Measurements from ENCODE around the gene ADPRS.

The ADPRS gene

DNA sequence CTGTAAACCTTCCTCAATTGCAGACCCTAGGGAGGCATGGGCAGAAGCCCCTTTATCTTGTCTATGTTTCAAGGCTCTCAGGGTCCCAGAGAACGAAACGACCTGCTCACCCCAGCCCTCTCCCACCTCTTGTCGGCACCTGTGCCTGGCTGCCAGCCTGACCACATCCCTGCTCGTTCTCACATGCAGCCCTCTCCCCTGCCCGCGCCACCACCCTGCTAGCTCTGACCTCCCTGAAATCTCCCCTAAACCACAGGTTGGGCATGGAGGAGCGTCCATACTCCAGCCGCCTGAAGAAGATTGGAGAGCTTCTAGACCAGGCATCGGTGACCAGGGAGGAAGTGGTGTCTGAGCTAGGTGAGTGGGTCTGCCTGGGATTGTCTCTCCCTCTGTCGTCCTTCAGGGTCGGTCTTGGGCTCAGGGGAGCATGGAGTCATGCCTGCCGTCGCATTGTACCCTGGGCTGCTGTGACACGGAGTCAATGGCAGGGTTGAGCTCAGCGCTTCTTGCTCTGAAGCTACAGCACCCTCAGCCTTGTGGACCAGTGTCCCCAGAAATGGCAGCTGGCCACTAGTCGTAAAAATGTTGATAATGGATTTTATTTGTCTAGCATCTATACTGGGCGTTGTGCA is 3.6 kb downstream of the ADPRS start:
- no peaks in the 10 kb centered on the region for H3K27me3 ChIP-seq (ENCODE audit: insufficient read depth, low read length)
- peaks cover 56% of the 10 kb centered on the region for H3K36me3 ChIP-seq (ENCODE audit: insufficient read depth, low read length)
- H3K4me2 ChIP-seq (ENCODE audit: low read length): no peak overlapping the region

DNA sequence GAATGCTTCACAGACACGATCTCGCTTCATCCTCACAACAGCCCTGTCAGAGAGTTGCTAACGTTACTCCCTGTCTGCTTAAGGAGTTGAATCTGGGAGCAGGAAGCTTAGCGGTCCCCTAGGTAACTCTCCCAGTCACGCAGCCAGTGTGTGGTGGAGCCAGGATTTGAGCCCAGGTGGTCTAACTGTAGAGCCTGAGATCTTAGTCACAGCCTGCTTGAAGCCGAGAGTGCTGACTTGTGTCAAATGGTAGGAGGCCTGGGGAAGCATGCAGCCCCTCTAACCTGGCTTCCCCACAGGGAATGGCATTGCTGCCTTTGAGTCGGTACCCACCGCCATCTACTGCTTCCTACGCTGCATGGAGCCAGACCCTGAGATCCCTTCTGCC is 4.1 kb downstream of the ADPRS start:
- Histone ChIP-seq H3K9me2 (ENCODE audit: low read depth, low read length) (no peaks in the 10 kb centered on the region), H3K27ac (ENCODE audit: low read depth, low read length, poor library complexity, severe bottlenecking) (no peak overlapping the region), H3K36me3 (ENCODE audit: insufficient read depth, low read length) (peaks cover 56% of the 10 kb centered on the region), H2AFZ (ENCODE audit: low read length) (no peak overlapping the region), H3K4me1 (ENCODE audit: insufficient read depth, low read length, severe bottlenecking) (peaks cover 18% of the 10 kb centered on the region), H3K9me3 (ENCODE audit: low read length) (no peaks in the 10 kb centered on the region), H4K20me1 (ENCODE audit: insufficient read depth, low read length) (no peaks in the 10 kb centered on the region), H3F3A (ENCODE audit: insufficient read depth, low read length) (no peaks in the 10 kb centered on the region), H3K4me3 (ENCODE audit: low read depth, low read length, poor library complexity, severe bottlenecking) (no peak overlapping the region), H3K9ac (ENCODE audit: low read length) (no peak overlapping the region), H3K27me3 (ENCODE audit: insufficient read depth, low read length) (no peaks in the 10 kb centered on the region), H3K79me2 (ENCODE audit: insufficient read depth, low read length) (no peaks in the 10 kb centered on the region), H3K4me2 (ENCODE audit: low read length) (no peak overlapping the region)
- no peak for TF ChIP-seq EZH2 (IDR thresholded peaks at IDR 0.05; ENCODE audit: borderline replicate concordance, low read length)
- TF ChIP-seq, protein P1, sequence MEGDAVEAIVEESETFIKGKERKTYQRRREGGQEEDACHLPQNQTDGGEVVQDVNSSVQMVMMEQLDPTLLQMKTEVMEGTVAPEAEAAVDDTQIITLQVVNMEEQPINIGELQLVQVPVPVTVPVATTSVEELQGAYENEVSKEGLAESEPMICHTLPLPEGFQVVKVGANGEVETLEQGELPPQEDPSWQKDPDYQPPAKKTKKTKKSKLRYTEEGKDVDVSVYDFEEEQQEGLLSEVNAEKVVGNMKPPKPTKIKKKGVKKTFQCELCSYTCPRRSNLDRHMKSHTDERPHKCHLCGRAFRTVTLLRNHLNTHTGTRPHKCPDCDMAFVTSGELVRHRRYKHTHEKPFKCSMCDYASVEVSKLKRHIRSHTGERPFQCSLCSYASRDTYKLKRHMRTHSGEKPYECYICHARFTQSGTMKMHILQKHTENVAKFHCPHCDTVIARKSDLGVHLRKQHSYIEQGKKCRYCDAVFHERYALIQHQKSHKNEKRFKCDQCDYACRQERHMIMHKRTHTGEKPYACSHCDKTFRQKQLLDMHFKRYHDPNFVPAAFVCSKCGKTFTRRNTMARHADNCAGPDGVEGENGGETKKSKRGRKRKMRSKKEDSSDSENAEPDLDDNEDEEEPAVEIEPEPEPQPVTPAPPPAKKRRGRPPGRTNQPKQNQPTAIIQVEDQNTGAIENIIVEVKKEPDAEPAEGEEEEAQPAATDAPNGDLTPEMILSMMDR (IDR thresholded peaks at IDR 0.05; ENCODE audit: low read length): no peak

More for the DNA sequence above, 3.6 kb downstream of the ADPRS start:
- Histone ChIP-seq H3F3A (ENCODE audit: insufficient read depth, low read length) (no peaks in the 10 kb centered on the region), H3K4me1 (ENCODE audit: insufficient read depth, low read length, severe bottlenecking) (peaks cover 18% of the 10 kb centered on the region), H3K9me2 (ENCODE audit: low read depth, low read length) (no peaks in the 10 kb centered on the region), H3K27ac (ENCODE audit: low read depth, low read length, poor library complexity, severe bottlenecking) (no peak overlapping the region), H2AFZ (ENCODE audit: low read length) (no peak overlapping the region), H3K9me3 (ENCODE audit: low read length) (no peaks in the 10 kb centered on the region), H4K20me1 (ENCODE audit: insufficient read depth, low read length) (no peaks in the 10 kb centered on the region), H3K4me3 (ENCODE audit: low read depth, low read length, poor library complexity, severe bottlenecking) (no peak overlapping the region), H3K79me2 (ENCODE audit: insufficient read depth, low read length) (no peaks in the 10 kb centered on the region), H3K9ac (ENCODE audit: low read length) (no peak overlapping the region)
- TF ChIP-seq, protein P1 (IDR thresholded peaks at IDR 0.05; ENCODE audit: low read length): no peak
- TF ChIP-seq EZH2 (IDR thresholded peaks at IDR 0.05; ENCODE audit: borderline replicate concordance, low read length): no peak

DNA sequence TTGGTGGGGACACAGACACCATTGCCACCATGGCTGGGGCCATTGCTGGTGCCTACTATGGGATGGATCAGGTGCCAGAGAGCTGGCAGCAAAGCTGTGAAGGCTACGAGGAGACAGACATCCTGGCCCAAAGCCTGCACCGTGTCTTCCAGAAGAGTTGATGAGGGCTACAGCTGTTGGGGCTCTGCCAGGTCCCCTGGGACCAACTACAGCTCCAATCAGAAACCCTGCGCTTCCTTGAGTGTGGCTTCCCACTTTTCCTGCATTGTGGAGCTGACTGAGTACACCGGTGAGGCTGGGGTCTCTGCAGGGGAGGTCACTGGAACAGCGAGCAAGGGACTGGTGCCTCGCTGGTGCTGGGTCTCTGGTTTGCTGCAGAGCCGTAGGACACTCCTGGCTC is 4.5 kb downstream of the ADPRS start:
- Histone ChIP-seq H3K27ac (ENCODE audit: low read depth, low read length, poor library complexity, severe bottlenecking) (no peak overlapping the region), H3K4me2 (ENCODE audit: low read length) (no peak overlapping the region)

More for the DNA sequence above, 4.5 kb downstream of the ADPRS start:
- no peak overlapping the region for H2AFZ ChIP-seq (ENCODE audit: low read length)
- peaks cover 14% of the 10 kb centered on the region for H3K4me1 ChIP-seq (ENCODE audit: insufficient read depth, low read length, severe bottlenecking)
- no peaks in the 10 kb centered on the region for H4K20me1 ChIP-seq (ENCODE audit: insufficient read depth, low read length)
- no peaks in the 10 kb centered on the region for H3F3A ChIP-seq (ENCODE audit: insufficient read depth, low read length)
- H3K27me3 ChIP-seq (ENCODE audit: insufficient read depth, low read length): no peaks in the 10 kb centered on the region
- no peaks in the 10 kb centered on the region for H3K9me3 ChIP-seq (ENCODE audit: low read length)
- no peak overlapping the region for H3K4me3 ChIP-seq (ENCODE audit: low read depth, low read length, poor library complexity, severe bottlenecking)
- no peak overlapping the region for H3K9ac ChIP-seq (ENCODE audit: low read length)
- peaks cover 56% of the 10 kb centered on the region for H3K36me3 ChIP-seq (ENCODE audit: insufficient read depth, low read length)
- no peaks in the 10 kb centered on the region for H3K79me2 ChIP-seq (ENCODE audit: insufficient read depth, low read length)
- no peaks in the 10 kb centered on the region for H3K9me2 ChIP-seq (ENCODE audit: low read depth, low read length)
- TF ChIP-seq, protein P1 (IDR thresholded peaks at IDR 0.05; ENCODE audit: low read length): no peak
- TF ChIP-seq EZH2 (IDR thresholded peaks at IDR 0.05; ENCODE audit: borderline replicate concordance, low read length): no peak

All from OCI-LY1 (cell line).